HL-60 (cell line): ENCODE results near the gene BEND6.

ENCODE experiments used
- DNase-seq, 2 experiments: peaks; one replicate each; pipeline ENCODE4 v3.0.0-alpha.2; 2010 to 2020; ENCODE audit warnings: low read depth in 1 of 2, low spot score in 1 of 2
- H3K27ac ChIP-seq: fragments of 250-450 bp; sonication (Bioruptor Pico); replicated peaks from 2 replicates; pipeline ENCODE4 v1.5.1; 2020; ENCODE audit warnings: mild to moderate bottlenecking, moderate library complexity
- H3K27me3 ChIP-seq: fragments of 250-450 bp; sonication (Bioruptor Pico); 2 replicates; pipeline ENCODE4 v1.5.1; 2021; ENCODE audit warnings: mild to moderate bottlenecking, moderate library complexity; ENCODE audit not compliant: insufficient read depth, poor library complexity, severe bottlenecking
- H3K4me3 ChIP-seq: replicated peaks from 2 replicates; pipeline ENCODE4 v1.5.1; 2011; ENCODE audit warnings: mild to moderate bottlenecking, control low read depth, low read length; ENCODE audit not compliant: insufficient read depth
- GABPA ChIP-seq: IDR thresholded peaks from 2 replicates; pipeline ENCODE4 v1.6.1; 2012; ENCODE audit warnings: low read depth
- POLR2AphosphoS5 ChIP-seq: IDR thresholded peaks from 2 replicates; pipeline ENCODE4 v1.6.1; 2012; ENCODE audit warnings: low read depth
- REST ChIP-seq: IDR thresholded peaks from 2 replicates; pipeline ENCODE4 v1.6.1; 2012; ENCODE audit warnings: low read depth; ENCODE audit not compliant: insufficient replicate concordance
- SPI1 ChIP-seq: IDR thresholded peaks from 2 replicates; pipeline ENCODE4 v1.6.1; 2012; ENCODE audit warnings: low read depth, mild to moderate bottlenecking, borderline replicate concordance
- TF ChIP-seq, protein P1 (sequence below): IDR thresholded peaks from one replicate; pipeline ENCODE4 v1.5.1; 2011; ENCODE audit warnings: low read length, control low read depth, inconsistent platforms; ENCODE audit not compliant: insufficient read depth

Gene BEND6

DNA sequence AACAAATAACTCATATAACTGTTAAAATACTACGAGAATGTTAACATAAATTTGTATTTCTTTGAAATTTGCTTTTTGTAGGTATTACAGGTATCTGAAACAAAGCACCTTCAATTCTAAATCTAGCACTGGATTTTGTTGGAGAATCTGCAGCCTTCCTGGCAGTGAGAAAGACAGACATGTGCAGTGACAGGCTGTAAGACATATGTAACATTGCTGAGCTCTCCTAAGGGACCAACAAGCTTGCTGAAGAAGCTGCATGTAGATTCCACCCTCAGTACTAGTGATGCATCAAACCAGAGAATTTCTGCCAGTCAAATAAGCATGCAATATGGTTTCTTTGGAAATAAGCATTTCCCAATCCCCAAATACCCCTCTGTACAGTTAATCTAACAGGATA is 71.1 kb downstream of the BEND6 start:
- Histone ChIP-seq H3K4me3 (no peak overlapping the region), H3K27ac (no peak overlapping the region), H3K27me3 (no peaks in the 10 kb centered on the region)
- DNase-seq, result no peak
- TF ChIP-seq SPI1 (no peak), POLR2AphosphoS5 (no peak)

- H3K27me3 ChIP-seq, result no peaks in the 10 kb centered on the region
- no peak overlapping the region for H3K27ac ChIP-seq
- TF ChIP-seq REST (no peak), GABPA (no peak), POLR2AphosphoS5 (no peak), SPI1 (no peak)
- TF ChIP-seq, protein P1, sequence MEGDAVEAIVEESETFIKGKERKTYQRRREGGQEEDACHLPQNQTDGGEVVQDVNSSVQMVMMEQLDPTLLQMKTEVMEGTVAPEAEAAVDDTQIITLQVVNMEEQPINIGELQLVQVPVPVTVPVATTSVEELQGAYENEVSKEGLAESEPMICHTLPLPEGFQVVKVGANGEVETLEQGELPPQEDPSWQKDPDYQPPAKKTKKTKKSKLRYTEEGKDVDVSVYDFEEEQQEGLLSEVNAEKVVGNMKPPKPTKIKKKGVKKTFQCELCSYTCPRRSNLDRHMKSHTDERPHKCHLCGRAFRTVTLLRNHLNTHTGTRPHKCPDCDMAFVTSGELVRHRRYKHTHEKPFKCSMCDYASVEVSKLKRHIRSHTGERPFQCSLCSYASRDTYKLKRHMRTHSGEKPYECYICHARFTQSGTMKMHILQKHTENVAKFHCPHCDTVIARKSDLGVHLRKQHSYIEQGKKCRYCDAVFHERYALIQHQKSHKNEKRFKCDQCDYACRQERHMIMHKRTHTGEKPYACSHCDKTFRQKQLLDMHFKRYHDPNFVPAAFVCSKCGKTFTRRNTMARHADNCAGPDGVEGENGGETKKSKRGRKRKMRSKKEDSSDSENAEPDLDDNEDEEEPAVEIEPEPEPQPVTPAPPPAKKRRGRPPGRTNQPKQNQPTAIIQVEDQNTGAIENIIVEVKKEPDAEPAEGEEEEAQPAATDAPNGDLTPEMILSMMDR, result no peak
- H3K4me3 ChIP-seq, result no peak overlapping the region
- no peak for DNase-seq
Measured at GRCh38 chr6:57027301-57027700, 72.4 kb downstream of the BEND6 start.

- no peak for DNase-seq
- Histone ChIP-seq H3K4me3 (no peak overlapping the region), H3K27ac (no peak overlapping the region), H3K27me3 (no peaks in the 10 kb centered on the region)
- TF ChIP-seq POLR2AphosphoS5, result no peak
- TF ChIP-seq REST, result no peak
- no peak for TF ChIP-seq SPI1
- TF ChIP-seq, protein P1, result no peak
- no peak for TF ChIP-seq GABPA
Measured at GRCh38 chr6:57029213-57029612, 74.3 kb downstream of the BEND6 start.

- Histone ChIP-seq H3K27me3 (no peaks in the 10 kb centered on the region), H3K27ac (no peak overlapping the region), H3K4me3 (no peak overlapping the region)
- DNase-seq, result no peak
- TF ChIP-seq POLR2AphosphoS5, result no peak
- TF ChIP-seq SPI1, result no peak
- TF ChIP-seq, protein P1, result no peak
- no peak for TF ChIP-seq REST
- TF ChIP-seq GABPA, result no peak
Measured at GRCh38 chr6:57033228-57033627, 78.3 kb downstream of the BEND6 start.
